Mucosa of stomach (tissue), 1 donor: ENCODE data around the gene CLDN10.
"Not testable (repeated sequence)": the region's sequence is repeated elsewhere in the genome, so short reads cannot be mapped to it uniquely, and the experiment has no call there.

Source experiments
- H3K27me3 ChIP-seq: one replicate; pipeline ENCODE4 v1.7.0; 2013; ENCODE audit warnings: mild to moderate bottlenecking, low read length; ENCODE audit not compliant: control insufficient read depth, insufficient read depth
- H3K36me3 ChIP-seq: one replicate; pipeline ENCODE4 v1.7.0; 2013; ENCODE audit warnings: low read length; ENCODE audit not compliant: control insufficient read depth, insufficient read depth
- H3K4me1 ChIP-seq: one replicate; pipeline ENCODE4 v1.7.0; 2013; ENCODE audit warnings: mild to moderate bottlenecking, low read length; ENCODE audit not compliant: control insufficient read depth, insufficient read depth
- H3K4me3 ChIP-seq: one replicate; pipeline ENCODE4 v1.7.0; 2013; ENCODE audit warnings: low read length
- H3K9ac ChIP-seq: one replicate; pipeline ENCODE4 v1.7.0; 2013; ENCODE audit warnings: mild to moderate bottlenecking, low read length, moderate library complexity
- H3K9me3 ChIP-seq: one replicate; pipeline ENCODE4 v1.7.0; 2013; ENCODE audit warnings: mild to moderate bottlenecking, low read length, moderate library complexity; ENCODE audit not compliant: control insufficient read depth
- donor health status: Pancreatic carcinoma.

CLDN10 gene, protein sequence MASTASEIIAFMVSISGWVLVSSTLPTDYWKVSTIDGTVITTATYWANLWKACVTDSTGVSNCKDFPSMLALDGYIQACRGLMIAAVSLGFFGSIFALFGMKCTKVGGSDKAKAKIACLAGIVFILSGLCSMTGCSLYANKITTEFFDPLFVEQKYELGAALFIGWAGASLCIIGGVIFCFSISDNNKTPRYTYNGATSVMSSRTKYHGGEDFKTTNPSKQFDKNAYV

DNA sequence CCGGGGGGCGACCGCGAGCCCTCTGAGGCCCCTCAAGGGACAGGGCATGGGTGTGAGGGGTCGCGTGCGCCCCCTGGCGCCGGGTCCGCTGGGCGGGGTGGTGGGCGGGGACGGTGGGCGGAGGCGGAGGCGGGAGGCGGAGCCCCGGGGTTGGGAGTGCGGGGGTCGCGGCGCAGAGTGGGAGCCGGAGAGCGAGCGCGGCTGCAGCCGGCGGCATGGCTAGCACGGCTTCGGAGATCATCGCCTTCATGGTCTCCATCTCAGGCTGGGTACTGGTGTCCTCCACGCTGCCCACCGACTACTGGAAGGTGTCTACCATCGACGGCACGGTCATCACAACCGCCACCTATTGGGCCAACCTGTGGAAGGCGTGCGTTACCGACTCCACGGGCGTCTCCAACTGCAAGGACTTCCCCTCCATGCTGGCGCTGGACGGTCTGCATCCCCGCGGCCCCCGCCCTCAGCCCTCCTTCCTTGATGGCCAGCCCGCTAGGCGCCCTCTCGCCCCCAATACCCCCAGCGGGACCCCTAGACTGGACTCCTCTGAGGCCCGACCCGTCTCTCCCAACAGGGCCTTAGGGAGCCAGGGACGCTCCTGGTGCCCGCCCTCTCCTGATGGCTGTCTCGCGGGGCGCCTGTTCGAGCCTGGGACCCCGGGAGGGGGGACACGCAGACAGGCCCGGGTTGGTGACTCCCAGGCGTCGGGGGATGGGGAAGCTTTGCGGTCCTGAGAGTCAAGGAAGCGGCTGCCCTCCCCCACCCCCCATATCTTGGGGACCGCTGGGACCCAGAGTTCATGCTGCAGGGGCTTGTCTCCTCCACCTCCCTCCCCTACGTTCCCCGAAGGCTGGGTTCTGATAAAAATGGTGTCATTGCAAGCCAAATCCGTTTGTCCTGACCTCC, at the start of gene CLDN10:
CLDN10 (plus strand) TSS at position 182 of the 903 bp plus-strand sequence; CDS start at position 216, 34 bp downstream.
- H3K36me3 ChIP-seq: no peaks in the 10 kb centered on the region
- H3K9me3 ChIP-seq: no peaks in the 10 kb centered on the region
- no peak within 1 kb of the TSS for H3K9ac ChIP-seq
- H3K4me3 ChIP-seq: no peak within 1 kb of the TSS
- peaks cover 37% of the 10 kb centered on the region for H3K27me3 ChIP-seq
- H3K4me1 ChIP-seq: peaks cover 11% of the 10 kb centered on the region

DNA sequence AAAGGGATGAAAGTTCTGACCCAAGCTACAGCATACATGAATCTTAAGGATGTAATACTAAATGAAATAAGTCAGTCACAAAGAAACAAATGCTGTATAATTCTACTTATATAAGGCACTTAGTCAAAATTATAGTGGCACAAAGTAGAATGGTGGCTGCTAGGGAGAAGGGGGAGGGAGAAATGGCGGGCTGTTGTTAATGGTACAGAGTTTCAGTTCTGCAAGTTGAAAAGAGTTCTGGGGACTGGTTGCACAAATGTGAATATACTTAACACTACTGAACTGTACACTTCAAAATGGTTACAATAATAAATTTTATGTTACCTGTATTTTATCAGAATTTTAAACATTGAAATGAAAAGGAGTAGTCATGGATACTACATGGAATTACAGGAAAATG, 48.9 kb upstream of the CLDN10 start:
- H3K9ac ChIP-seq: no peak overlapping the region
- no peaks in the 10 kb centered on the region for H3K4me1 ChIP-seq
- H3K27me3 ChIP-seq: no peaks in the 10 kb centered on the region
- no peaks in the 10 kb centered on the region for H3K36me3 ChIP-seq
- no peaks in the 10 kb centered on the region for H3K9me3 ChIP-seq
- H3K4me3 ChIP-seq: no peak overlapping the region

DNA sequence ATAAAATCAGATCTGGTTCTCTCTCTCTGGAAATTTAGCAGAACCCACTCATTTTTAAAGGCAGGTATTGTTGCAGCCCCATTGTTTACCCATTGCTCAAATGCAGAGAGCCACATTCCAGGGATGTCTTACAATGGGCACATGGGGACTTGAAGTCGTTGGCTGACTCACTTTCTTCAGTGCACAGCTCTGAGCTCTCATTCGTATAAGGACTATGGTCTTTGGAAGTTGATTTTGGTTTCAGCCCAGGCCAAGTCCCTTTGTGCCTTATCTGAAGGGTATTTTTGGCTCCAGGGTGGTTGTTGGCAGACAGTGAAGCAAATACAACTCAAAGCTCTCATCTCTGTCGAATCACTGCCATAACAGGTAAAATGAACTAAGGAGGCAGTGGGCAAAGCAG, 47.3 kb upstream of the CLDN10 start:
- Histone ChIP-seq H3K9ac (no peak overlapping the region), H3K4me3 (no peak overlapping the region), H3K9me3 (no peaks in the 10 kb centered on the region), H3K27me3 (no peaks in the 10 kb centered on the region), H3K36me3 (no peaks in the 10 kb centered on the region), H3K4me1 (no peaks in the 10 kb centered on the region)

DNA sequence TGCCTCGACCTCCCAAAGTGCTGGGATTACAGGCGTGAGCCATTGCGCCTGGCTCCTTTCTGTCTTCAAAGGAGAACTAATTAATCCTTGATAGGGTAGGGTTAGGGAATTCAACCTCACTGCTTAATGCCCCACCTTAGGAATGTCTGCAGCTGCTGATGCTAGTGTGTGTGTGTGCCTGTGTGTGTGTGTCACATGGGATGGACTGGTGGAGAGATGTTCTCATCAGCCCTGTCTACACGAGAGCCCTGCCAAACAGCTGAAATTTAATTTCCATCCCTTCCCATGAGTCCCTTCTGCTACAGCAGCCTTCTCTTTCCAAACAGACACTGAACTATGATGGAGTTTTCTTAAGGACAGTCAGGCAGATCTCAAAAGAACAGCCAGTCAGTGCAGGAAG, 46.5 kb upstream of the CLDN10 start:
- Histone ChIP-seq H3K36me3 (no peaks in the 10 kb centered on the region), H3K4me3 (no peak overlapping the region), H3K9ac (no peak overlapping the region), H3K27me3 (no peaks in the 10 kb centered on the region), H3K9me3 (no peaks in the 10 kb centered on the region), H3K4me1 (no peaks in the 10 kb centered on the region)

GRCh38 chr13:95507991-95508390, 44.5 kb upstream of the CLDN10 start:
- Histone ChIP-seq H3K9me3 (no peaks in the 10 kb centered on the region), H3K4me1 (no peaks in the 10 kb centered on the region), H3K9ac (no peak overlapping the region), H3K4me3 (no peak overlapping the region), H3K36me3 (no peaks in the 10 kb centered on the region), H3K27me3 (no peaks in the 10 kb centered on the region)

- Histone ChIP-seq H3K4me1 (no peaks in the 10 kb centered on the region), H3K9me3 (no peaks in the 10 kb centered on the region), H3K27me3 (no peaks in the 10 kb centered on the region), H3K9ac (no peak overlapping the region), H3K36me3 (no peaks in the 10 kb centered on the region), H3K4me3 (no peak overlapping the region)
Measured at GRCh38 chr13:95508996-95509395, 43.5 kb upstream of the CLDN10 start.

GRCh38 chr13:95509521-95510310, 42.8 kb upstream of the CLDN10 start:
- Histone ChIP-seq H3K9me3 (no peaks in the 10 kb centered on the region), H3K9ac (no peak overlapping the region), H3K4me1 (no peaks in the 10 kb centered on the region), H3K4me3 (no peak overlapping the region), H3K36me3 (no peaks in the 10 kb centered on the region), H3K27me3 (peaks cover under 1% of the 10 kb centered on the region)

GRCh38 chr13:95510950-95511349, 41.6 kb upstream of the CLDN10 start:
- Histone ChIP-seq H3K27me3 (peaks cover 5% of the 10 kb centered on the region), H3K9me3 (no peaks in the 10 kb centered on the region), H3K4me1 (no peaks in the 10 kb centered on the region), H3K4me3 (no peak overlapping the region), H3K9ac (no peak overlapping the region), H3K36me3 (no peaks in the 10 kb centered on the region)

DNA sequence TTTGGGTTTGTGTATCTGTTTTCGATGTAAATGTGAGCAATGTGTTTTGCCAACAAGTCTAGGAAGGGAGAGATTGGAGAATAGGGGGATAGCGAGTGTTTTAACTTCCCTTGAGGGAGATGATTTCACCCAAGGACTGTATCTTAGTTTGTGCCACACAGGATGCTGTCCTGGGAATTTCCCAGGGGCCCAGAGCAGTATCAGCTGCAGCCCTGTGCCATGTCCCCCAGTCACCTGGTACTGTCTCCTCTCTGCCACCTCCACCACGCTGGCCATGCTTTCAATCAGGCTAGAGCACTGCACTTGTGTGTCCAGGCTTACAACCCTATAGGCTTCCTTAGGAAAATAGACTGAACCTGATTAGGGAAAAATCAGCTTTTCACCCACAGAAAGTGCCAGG, 40.1 kb upstream of the CLDN10 start:
- H3K36me3 ChIP-seq: no peaks in the 10 kb centered on the region
- H3K9ac ChIP-seq: no peak overlapping the region
- H3K9me3 ChIP-seq: no peaks in the 10 kb centered on the region
- H3K4me1 ChIP-seq: no peaks in the 10 kb centered on the region
- H3K4me3 ChIP-seq: no peak overlapping the region
- H3K27me3 ChIP-seq: peaks cover 5% of the 10 kb centered on the region

DNA sequence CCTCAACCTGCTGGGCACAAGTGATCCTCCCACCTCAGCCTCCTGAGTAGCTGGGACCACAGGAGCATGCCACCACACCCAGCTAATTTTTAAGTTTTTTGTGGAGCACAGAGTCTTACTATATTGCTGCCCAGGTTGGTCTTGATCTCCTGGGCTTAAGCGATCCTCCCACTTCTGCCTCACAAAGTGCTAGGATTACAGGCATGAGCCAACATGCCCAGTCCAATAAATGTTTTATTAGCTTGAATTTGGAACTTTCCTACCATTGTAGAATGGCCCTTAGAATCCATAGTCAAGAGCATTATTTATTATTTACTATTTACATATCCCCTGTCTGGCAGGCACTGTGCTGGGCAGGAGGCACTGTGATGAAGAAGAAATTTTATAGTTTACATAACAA, 39.6 kb upstream of the CLDN10 start:
- H3K27me3 ChIP-seq: peaks cover 5% of the 10 kb centered on the region
- H3K36me3 ChIP-seq: no peaks in the 10 kb centered on the region
- H3K9me3 ChIP-seq: no peaks in the 10 kb centered on the region
- no peak overlapping the region for H3K9ac ChIP-seq
- H3K4me1 ChIP-seq: no peaks in the 10 kb centered on the region
- no peak overlapping the region for H3K4me3 ChIP-seq

DNA sequence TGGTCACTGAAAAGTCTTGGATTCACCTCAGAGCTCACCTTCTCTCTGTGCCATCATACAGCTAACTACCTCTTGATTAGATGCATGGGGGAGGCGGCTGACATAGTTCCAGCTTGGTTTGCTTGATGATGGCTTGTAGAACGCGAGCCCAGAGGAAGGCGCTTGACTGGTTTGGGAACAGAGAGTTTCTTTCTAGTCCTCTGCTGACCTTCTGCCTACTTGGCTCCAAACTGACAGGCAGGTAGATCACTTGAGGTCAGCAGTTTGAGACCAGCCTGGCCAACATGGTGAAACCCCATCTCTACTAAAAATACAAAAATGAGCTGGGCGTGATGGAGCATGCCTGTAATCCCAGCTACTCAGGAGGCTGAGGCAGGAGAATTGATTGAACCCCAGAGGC, 36.9 kb upstream of the CLDN10 start:
- not testable (repeated sequence) for H3K4me3 ChIP-seq, H3K4me1 ChIP-seq, H3K27me3 ChIP-seq, H3K9ac ChIP-seq, H3K9me3 ChIP-seq, H3K36me3 ChIP-seq

GRCh38 chr13:95516021-95516420, 36.5 kb upstream of the CLDN10 start:
- H3K27me3 ChIP-seq: peaks cover 5% of the 10 kb centered on the region
- H3K4me3 ChIP-seq: no peak overlapping the region
- no peaks in the 10 kb centered on the region for H3K36me3 ChIP-seq
- H3K9ac ChIP-seq: no peak overlapping the region
- no peaks in the 10 kb centered on the region for H3K4me1 ChIP-seq
- no peaks in the 10 kb centered on the region for H3K9me3 ChIP-seq
